Endothelial cell of umbilical vein (primary cell): ENCODE measurements around the gene BCAR3. TPM values are rescaled to one million over a fixed set of nuclear protein-coding genes. Genes with fewer than 3 reads are reported as not detected.
"Not testable (repeated sequence)": the region's sequence is repeated elsewhere in the genome, so short reads cannot be mapped to it uniquely, and the experiment has no call there.

Experiments
- BruUV-seq: library from RNA; stranded (reverse); fragments of 400-500 nt; replicated peaks from 2 replicates; lab custom pipeline; 2021; lab: Mats Ljungman, UMichigan
- CTCF ChIA-PET: fragments of 300-600, 350-600 bp; sonication (Branson Sonifier 250); formaldehyde crosslinking; loops from one replicate; lab custom pipeline; 2021; ENCODE audit warnings: antibody characterized with exemption, inconsistent platforms; lab: Charles Lee
- POLR2A ChIA-PET: fragments of 300-600, 350-600 bp; sonication (Branson Sonifier 250); formaldehyde crosslinking; loops from one replicate; lab custom pipeline; 2021; ENCODE audit warnings: antibody characterized with exemption, inconsistent platforms; lab: Charles Lee
- DNase-seq: peaks from one replicate; pipeline ENCODE4 v3.0.0-alpha.2; 2011; ENCODE audit warnings: low read depth, low spot score
- FAIRE-seq: peaks from 2 replicates; lab custom pipeline; 2011; peaks lifted over from hg19 to GRCh38; lab: Jason Lieb, UNC
- H2AFZ ChIP-seq: 2 replicates; pipeline ENCODE4 v1.6.0; 2012; ENCODE audit warnings: low read depth, low read length, control low read depth, inconsistent platforms
- H3K27ac ChIP-seq: 2 replicates; pipeline ENCODE4 v1.5.1; 2011; ENCODE audit warnings: low read depth, mild to moderate bottlenecking, control low read depth, low read length, moderate library complexity; ENCODE audit not compliant: insufficient read depth
- H3K27me3 ChIP-seq, 2 experiments: 2 replicates each; pipeline versions ENCODE4 v1.6.0 to v1.6.1; 2011; ENCODE audit warnings: low read length in 2 of 2, mixed read lengths in 1 of 2; ENCODE audit not compliant: control insufficient read depth in 2 of 2, insufficient read depth in 2 of 2
- H3K36me3 ChIP-seq, 2 experiments: 2 replicates in 1 of 2; 3 replicates in 1 of 2; pipeline ENCODE4 v1.5.1; 2011; ENCODE audit warnings: low read length in 2 of 2, mild to moderate bottlenecking in 1 of 2, moderate library complexity in 1 of 2; ENCODE audit not compliant: control insufficient read depth in 2 of 2, insufficient read depth in 2 of 2; ENCODE audit errors: extremely low read depth in 1 of 2
- H3K4me1 ChIP-seq: 3 replicates; pipeline ENCODE4 v1.5.1; 2011; ENCODE audit warnings: mild to moderate bottlenecking, low read length; ENCODE audit not compliant: control insufficient read depth, insufficient read depth; ENCODE audit errors: extremely low read depth
- H3K4me2 ChIP-seq: 2 replicates; pipeline ENCODE4 v1.6.1; 2011; ENCODE audit warnings: low read length, control low read depth, mixed read lengths; ENCODE audit not compliant: insufficient read depth
- H3K4me3 ChIP-seq, 3 experiments: fragments of 200-600 bp in 1 of 3; sonication (generic), shearing (Covaris generic) in 1 of 3; replicated peaks in 1 of 3; 2 replicates each; pipeline ENCODE4 v1.5.1; 2011 to 2016; ENCODE audit warnings: control low read depth in 3 of 3, low read length in 3 of 3, mild to moderate bottlenecking in 2 of 3, inconsistent platforms in 1 of 3, low read depth in 1 of 3, moderate library complexity in 1 of 3; ENCODE audit not compliant: insufficient read depth in 1 of 3
- H3K79me2 ChIP-seq: 2 replicates; pipeline ENCODE4 v1.6.0; 2012; ENCODE audit warnings: low read length, inconsistent platforms; ENCODE audit not compliant: control insufficient read depth, insufficient read depth
- H3K9ac ChIP-seq: replicated peaks from 2 replicates; pipeline ENCODE3; 2011; ENCODE audit warnings: low read length, control low read depth; ENCODE audit not compliant: insufficient read depth; ENCODE audit errors: extremely low read depth
- H3K9me1 ChIP-seq: replicated peaks from 3 replicates; pipeline ENCODE4 v1.6.0; 2011; ENCODE audit warnings: mild to moderate bottlenecking, low read length; ENCODE audit not compliant: control insufficient read depth, insufficient read depth; ENCODE audit errors: extremely low read depth
- H3K9me3 ChIP-seq: replicated peaks from 2 replicates; pipeline ENCODE4 v1.5.1; 2012; ENCODE audit warnings: low read length, inconsistent platforms; ENCODE audit not compliant: control insufficient read depth, insufficient read depth
- H4K20me1 ChIP-seq: replicated peaks from 2 replicates; pipeline ENCODE3; 2011; ENCODE audit warnings: mild to moderate bottlenecking, low read length; ENCODE audit not compliant: control insufficient read depth, insufficient read depth; ENCODE audit errors: extremely low read depth
- CTCF ChIP-seq, 2 donors: IDR thresholded peaks; 1 replicate in 1 of 2; 2 replicates in 1 of 2; pipeline ENCODE4 v1.5.1; 2011; ENCODE audit warnings: low read length in 2 of 2, mild to moderate bottlenecking in 2 of 2, moderate library complexity in 2 of 2, control low read depth in 1 of 2, inconsistent platforms in 1 of 2, low read depth in 1 of 2; ENCODE audit not compliant: insufficient read depth in 1 of 2; ENCODE audit errors: extremely low read depth in 1 of 2
- EZH2 ChIP-seq: IDR thresholded peaks from 2 replicates; pipeline ENCODE4 v1.6.1; 2012; ENCODE audit warnings: borderline replicate concordance, low read depth, mild to moderate bottlenecking, moderate library complexity, low read length, inconsistent platforms; ENCODE audit not compliant: severe bottlenecking
- FOS ChIP-seq: IDR thresholded peaks from 2 replicates; pipeline ENCODE4 v1.6.1; 2011; ENCODE audit warnings: mild to moderate bottlenecking, low read length, moderate library complexity, borderline replicate concordance; ENCODE audit not compliant: insufficient read depth
- GATA2 ChIP-seq: IDR thresholded peaks from 2 replicates; pipeline ENCODE4 v1.7.0; 2011; ENCODE audit warnings: low read depth, mild to moderate bottlenecking, moderate library complexity, mixed read lengths, low read length; ENCODE audit not compliant: insufficient read length, insufficient read depth
- JUN ChIP-seq: IDR thresholded peaks from 2 replicates; pipeline ENCODE4 v1.6.1; 2011; ENCODE audit warnings: borderline replicate concordance, low read depth; ENCODE audit not compliant: insufficient read length, insufficient read depth
- MAX ChIP-seq: IDR thresholded peaks from 2 replicates; pipeline ENCODE4 v1.6.1; 2011; ENCODE audit not compliant: insufficient read depth, insufficient read length
- MYC ChIP-seq: IDR thresholded peaks from one replicate; pipeline ENCODE4 v1.6.1; 2011; ENCODE audit warnings: mild to moderate bottlenecking, low read depth, low read length
- POLR2A ChIP-seq: IDR thresholded peaks from 2 replicates; pipeline ENCODE4 v1.6.1; 2012; ENCODE audit warnings: low read depth, mild to moderate bottlenecking, control low read depth, low read length
- POLR2AphosphoS5 ChIP-seq: IDR thresholded peaks from 2 replicates; pipeline ENCODE4 v1.6.1; 2012; ENCODE audit warnings: low read depth, mild to moderate bottlenecking, control low read depth, low read length, moderate library complexity; ENCODE audit not compliant: insufficient read depth
- dilution Hi-C: fragments of 300-500 bp; cut with MboI; formaldehyde crosslinking; loops from one replicate; pipeline ENCODE4 v1.15.0; 2019; ENCODE audit warnings: low sequenced_read_pairs; ENCODE audit not compliant: extremely low pct_ligation_motif_present
- intact Hi-C: fragments of 100-400 bp; cut with micrococcal nuclease; formaldehyde crosslinking; loops from one replicate; pipeline ENCODE4 v1.10.0; 2022
- polyA plus RNA-seq, 4 experiments: library from polyadenylated mRNA; depleted of rRNA in 3 of 4; stranded (reverse) in 3 of 4; unstranded in 1 of 4; fragments of >200 nt; gene quantifications; 2 replicates each; pipeline versions ENCODE4 v1.2.1 to v1.2.3, GENCODE V29; 2011 to 2012; ENCODE audit warnings: missing spikeins in 1 of 4
- total RNA-seq: library from RNA; stranded (reverse); gene quantifications from 2 replicates; pipeline ENCODE4 v1.2.3, GENCODE V29; 2021

Gene BCAR3
- total and polyA plus RNA-seq, 2 donors (not counting 3 experiments of a cell fraction or from before 2014, with no cell fraction given): 17.5 to 32.9 TPM

GRCh38 chr1:93661829-93662474, 19.7 kb downstream of the BCAR3 start:
- Histone ChIP-seq H3K9ac (peak overlapping the region; percentile 53), H3K4me3 (peak overlapping the region in 1 of 3 experiments; percentile 18), H3K9me1 (no peaks in the 10 kb centered on the region), H3K27me3 (no peaks in the 10 kb centered on the region), H3K27ac (peak overlapping the region; percentile 92), H3K36me3 (peaks cover 1 to 2% of the 10 kb centered on the region in 2 experiments), H3K4me2 (peak overlapping the region; percentile 64), H2AFZ (no peak overlapping the region), H3K9me3 (no peaks in the 10 kb centered on the region), H4K20me1 (no peaks in the 10 kb centered on the region), H3K4me1 (peaks cover 50% of the 10 kb centered on the region), H3K79me2 (peaks cover 86% of the 10 kb centered on the region)
- dilution Hi-C loops: loop anchor here (25.0 kb wide), 1 partner anchor 150 kb away; no protein-coding TSS in a partner anchor
- FAIRE-seq (peak; percentile 82), DNase-seq (peak; percentile 63)
- BruUV-seq: no TSS peak
- TF ChIP-seq POLR2AphosphoS5 (no peak), POLR2A (no peak), CTCF (IDR thresholded peaks at IDR 0.05; ENCODE audit: extremely low read depth in 1 of 2, insufficient read depth in 1 of 2, low read depth in 1 of 2, low read length in 2 of 2) (no peak), GATA2 (no peak), MAX (no peak), FOS (peak; percentile 67), EZH2 (no peak), MYC (no peak), JUN (peak; percentile 31)
- ChIA-PET POLR2A (no interaction called here), CTCF (interaction anchor here (0.8 to 3.5 kb wide), 17 partner anchors 9 to 383 kb away, joined by 3 to 16 read pairs (median 5); partner anchors contain the start of gene BCAR3)
- intact Hi-C loops: no loop called here

GRCh38 chr1:93661341-93661740, 20.3 kb downstream of the BCAR3 start:
- H3K4me2 ChIP-seq, H2AFZ ChIP-seq, H3K9me3 ChIP-seq, H3K9me1 ChIP-seq, POLR2A ChIA-PET, H4K20me1 ChIP-seq, BruUV-seq, H3K9ac ChIP-seq, intact Hi-C loops, H3K36me3 ChIP-seq, H3K4me3 ChIP-seq, FAIRE-seq, DNase-seq, H3K27me3 ChIP-seq: not testable (repeated sequence)
- CTCF ChIA-PET: interaction anchor here (1.0 to 3.5 kb wide), 5 partner anchors 8 to 182 kb away, joined by 3 to 16 read pairs (median 6); no protein-coding TSS in a partner anchor
- Histone ChIP-seq H3K79me2 (peaks cover 86% of the 10 kb centered on the region), H3K27ac (peak overlapping the region; percentile 92), H3K4me1 (peaks cover 44% of the 10 kb centered on the region)
- dilution Hi-C loops: loop anchor here (25.0 kb wide), 1 partner anchor 151 kb away; no protein-coding TSS in a partner anchor
